Amygdala (tissue), 56 donors: ENCODE results near the gene ANXA6.
"Not testable (repeated sequence)": the region's sequence is repeated elsewhere in the genome, so short reads cannot be mapped to it uniquely, and the experiment has no call there.

Experiments used
- DNase-seq, 56 donors: peaks; one replicate each; lab custom pipeline; 2025; lab: John Stamatoyannopoulos, UW

Gene ANXA6

GRCh38 chr5:151157426-151158286, at the start of gene ANXA6:
Gene ANXA6, minus strand, starts transcription at chr5:151157779. Its CDS starts 9,878 bp downstream, at chr5:151147901.
- peak in 55 of 56 donors; percentile 16 to 86 (median 67) for DNase-seq

- DNase-seq: no peak
These were observed 47.8 kb upstream of the ANXA6 start for GRCh38 chr5:151205411-151205810.

- DNase-seq: no peak
These were observed 46.5 kb upstream of the ANXA6 start for GRCh38 chr5:151204051-151204450.

GRCh38 chr5:151202381-151203139, 45.0 kb upstream of the ANXA6 start:
- DNase-seq: no peak

GRCh38 chr5:151200913-151201595, 43.5 kb upstream of the ANXA6 start:
- no peak for DNase-seq

GRCh38 chr5:151199581-151200185, 42.1 kb upstream of the ANXA6 start:
- DNase-seq: no peak

GRCh38 chr5:151198861-151199260, 41.3 kb upstream of the ANXA6 start:
- no peak for DNase-seq

- DNase-seq: not testable (repeated sequence)
These were observed 39.7 kb upstream of the ANXA6 start for GRCh38 chr5:151197291-151197600.

- no peak for DNase-seq
These were observed 39.1 kb upstream of the ANXA6 start for GRCh38 chr5:151196556-151197290.

GRCh38 chr5:151195622-151196021, 38.0 kb upstream of the ANXA6 start:
- DNase-seq: no peak

- no peak for DNase-seq
These were observed 35.0 kb upstream of the ANXA6 start for GRCh38 chr5:151192626-151193025.

- no peak for DNase-seq
These were observed 34.1 kb upstream of the ANXA6 start for GRCh38 chr5:151191661-151192060.

GRCh38 chr5:151189151-151189550, 31.6 kb upstream of the ANXA6 start:
- no peak for DNase-seq

GRCh38 chr5:151186538-151186937, 29.0 kb upstream of the ANXA6 start:
- no peak for DNase-seq

GRCh38 chr5:151186052-151186451, 28.5 kb upstream of the ANXA6 start:
- DNase-seq: no peak

- DNase-seq: no peak
These were observed 26.9 kb upstream of the ANXA6 start for GRCh38 chr5:151184316-151185042.

GRCh38 chr5:151183456-151184245, 26.1 kb upstream of the ANXA6 start:
- no peak for DNase-seq

GRCh38 chr5:151182976-151183375, 25.4 kb upstream of the ANXA6 start:
- no peak for DNase-seq

GRCh38 chr5:151182524-151182900, 24.9 kb upstream of the ANXA6 start:
- DNase-seq: no peak
